K562 (cell line): Measurements from ENCODE around the gene HSPA6. TPM values are rescaled to one million over a fixed set of nuclear protein-coding genes. Genes with fewer than 3 reads are reported as not detected.
"Not testable (repeated sequence)": the region's sequence is repeated elsewhere in the genome, so short reads cannot be mapped to it uniquely, and the experiment has no call there.

Experiments
- ATAC-seq: fragments of 200-7000 bp; cut with Tn5 transposase; 3 replicates; pipeline ENCODE4 v1.9.1; 2020; ENCODE audit warnings: moderate library complexity
- Bru-seq: library from RNA; stranded (reverse); fragments of 400-500 nt; gene quantifications from one replicate; lab custom pipeline; 2021; lab: Mats Ljungman, UMichigan
- BruChase-seq, 2 experiments: library from RNA; stranded (reverse); fragments of 400-500 nt; gene quantifications; one replicate each; lab custom pipeline; 2021; lab: Mats Ljungman, UMichigan
- BruUV-seq: library from RNA; stranded (reverse); fragments of 400-500 nt; replicated peaks from 2 replicates; lab custom pipeline; 2021; lab: Mats Ljungman, UMichigan
- CTCF ChIA-PET: fragments of 300-600 bp; formaldehyde crosslinking; extraction: SDS; loops from one replicate; lab custom pipeline; 2021; ENCODE audit warnings: low intra/inter-chr PET ratio; lab: Yijun Ruan, JAX
- POLR2A ChIA-PET: fragments of 300-600, 350-650 bp; sonication (Branson Sonifier 250); formaldehyde crosslinking; extraction: SDS; loops from one replicate; lab custom pipeline; 2021; ENCODE audit warnings: antibody characterized with exemption, inconsistent platforms; lab: Yijun Ruan, JAX
- DNase-seq, 4 experiments: peaks; one replicate each; pipeline versions ENCODE4 v3.0.0 to v3.0.0-alpha.2; 2011 to 2018; ENCODE audit warnings: low spot score in 3 of 4, mixed read lengths in 3 of 4; ENCODE audit errors: extremely low read depth in 1 of 4
- FAIRE-seq: peaks from 2 replicates; lab custom pipeline; 2011; peaks lifted over from hg19 to GRCh38; lab: Jason Lieb, UNC
- H2AFZ ChIP-seq: 2 replicates; pipeline ENCODE4 v1.6.0; 2011; ENCODE audit warnings: low read depth, low read length, control low read depth, inconsistent platforms
- H3K27ac ChIP-seq: fragments of 200-600 bp; 3 replicates; pipeline ENCODE4 v1.8.0; 2011; ENCODE audit warnings: low read depth, mild to moderate bottlenecking, control low read depth, inconsistent platforms, low read length, moderate library complexity, mixed read lengths; ENCODE audit errors: extremely low read depth
- H3K27me3 ChIP-seq, 2 experiments: fragments of 300-600 bp in 1 of 2; 2 replicates in 1 of 2; 3 replicates in 1 of 2; pipeline versions ENCODE4 v1.6.0 to v1.8.0; 2011; ENCODE audit warnings: inconsistent platforms in 2 of 2, low read length in 2 of 2, mild to moderate bottlenecking in 1 of 2, mixed read lengths in 1 of 2, moderate library complexity in 1 of 2; ENCODE audit not compliant: control insufficient read depth in 2 of 2, insufficient read depth in 2 of 2
- H3K36me3 ChIP-seq: fragments of 300-600 bp; 3 replicates; pipeline ENCODE4 v1.8.0; 2011; ENCODE audit warnings: mild to moderate bottlenecking, low read length, inconsistent platforms; ENCODE audit not compliant: control insufficient read depth, insufficient read depth
- H3K4me1 ChIP-seq, 2 experiments: fragments of 200-600 bp in 1 of 2; replicated peaks in 1 of 2; 2 replicates in 1 of 2; 3 replicates in 1 of 2; pipeline versions ENCODE4 v1.5.1 to v1.8.0; 2011; ENCODE audit warnings: inconsistent platforms in 2 of 2, low read length in 2 of 2, mild to moderate bottlenecking in 1 of 2, mixed read lengths in 1 of 2, moderate library complexity in 1 of 2; ENCODE audit not compliant: control insufficient read depth in 2 of 2, insufficient read depth in 2 of 2
- H3K4me2 ChIP-seq: 2 replicates; pipeline ENCODE4 v1.6.1; 2011; ENCODE audit warnings: low read length, control low read depth, inconsistent platforms, mixed read lengths; ENCODE audit not compliant: insufficient read depth
- H3K4me3 ChIP-seq: fragments of 200-600 bp; sonication (generic), shearing (Covaris generic); 2 replicates; pipeline ENCODE4 v1.5.1; 2016; ENCODE audit warnings: control low read depth, inconsistent platforms
- H3K79me2 ChIP-seq: fragments of 200-600 bp; 3 replicates; pipeline ENCODE4 v1.8.0; 2011; ENCODE audit warnings: low read length, inconsistent platforms; ENCODE audit not compliant: control insufficient read depth, insufficient read depth
- H3K9ac ChIP-seq, 2 experiments: 2 replicates each; pipeline versions ENCODE4 v1.6.0 to v1.6.1; 2011; ENCODE audit warnings: low read depth in 2 of 2, low read length in 2 of 2, control low read depth in 1 of 2, inconsistent platforms in 1 of 2, mild to moderate bottlenecking in 1 of 2, mixed read lengths in 1 of 2; ENCODE audit not compliant: insufficient read depth in 1 of 2
- H3K9me1 ChIP-seq: one replicate; pipeline ENCODE4 v1.6.0; 2011; ENCODE audit warnings: inconsistent platforms, mild to moderate bottlenecking, low read length, moderate library complexity; ENCODE audit not compliant: control insufficient read depth, insufficient read depth
- H3K9me3 ChIP-seq: replicated peaks from 2 replicates; pipeline ENCODE4 v1.5.1; 2011; ENCODE audit warnings: low read depth, low read length, inconsistent platforms; ENCODE audit not compliant: control insufficient read depth, insufficient read depth
- H4K20me1 ChIP-seq: replicated peaks from 2 replicates; pipeline ENCODE4 v1.6.1; 2011; ENCODE audit warnings: low read length, inconsistent platforms, mixed read lengths; ENCODE audit not compliant: control insufficient read depth, insufficient read depth
- ARNT ChIP-seq, 2 experiments: fragments of 450-650 bp; IDR thresholded peaks; 2 replicates each; pipeline ENCODE4 v1.6.1; 2016; ENCODE audit warnings: mild to moderate bottlenecking in 1 of 2
- BRF1 ChIP-seq: IDR thresholded peaks from 3 replicates; pipeline ENCODE4 v1.6.1; 2011; ENCODE audit warnings: borderline replicate concordance, mild to moderate bottlenecking; ENCODE audit not compliant: insufficient read length; ENCODE audit errors: extremely low read depth
- E2F6 ChIP-seq, 2 experiments: IDR thresholded peaks; 2 replicates each; pipeline ENCODE4 v1.6.1; 2011; ENCODE audit warnings: borderline replicate concordance in 1 of 2, control low read depth in 1 of 2, low read depth in 1 of 2, low read length in 1 of 2, mild to moderate bottlenecking in 1 of 2, mixed read lengths in 1 of 2, moderate library complexity in 1 of 2; ENCODE audit not compliant: insufficient read depth in 1 of 2, insufficient read length in 1 of 2, poor library complexity in 1 of 2, severe bottlenecking in 1 of 2; ENCODE audit errors: extremely low read depth in 1 of 2
- RBFOX2 ChIP-seq: fragments of 200-400 bp; formaldehyde crosslinking; IDR thresholded peaks from 2 replicates; pipeline ENCODE4 v1.6.1; 2017; ENCODE audit warnings: low read depth, mild to moderate bottlenecking, low read length, moderate library complexity
- TEAD4 ChIP-seq, 2 experiments: sonication (generic) in 1 of 2; formaldehyde crosslinking in 1 of 2; IDR thresholded peaks; 2 replicates each; pipeline versions ENCODE4 v1.6.1 to v1.8.0; 2012 to 2022; ENCODE audit warnings: borderline replicate concordance in 1 of 2, inconsistent platforms in 1 of 2, low read length in 1 of 2, mild to moderate bottlenecking in 1 of 2, missing genetic modification reagents in 1 of 2
- WGBS: fragments of 100-300 bp; shearing (Covaris generic); methylation state at CpG from one replicate; pipeline ENCODE4 v1.1.6; 2016; ENCODE audit warnings: low coverage, mixed read lengths; ENCODE audit not compliant: insufficient coverage; ENCODE audit errors: missing lambda C conversion rate; 5-methylcytosine and 5-hydroxymethylcytosine counted together
- in situ Hi-C: fragments of 300-500 bp; cut with MboI; formaldehyde crosslinking; loops from 4 replicates; pipeline ENCODE4 v1.15.0; 2018; ENCODE audit warnings: inconsistent platforms, mixed read lengths
- intact Hi-C: fragments of 100-400 bp; cut with micrococcal nuclease; formaldehyde crosslinking; loops from 2 replicates; pipeline ENCODE4 v1.14.2; 2022
- long read RNA-seq, 3 experiments: library from polyadenylated mRNA in 2 of 3; library from RNA in 1 of 3; unstranded in 2 of 3; stranded (forward) in 1 of 3; transcript quantifications; one replicate each; pipeline ENCODE4 v2.0.0, GENCODE V29; 2019 to 2022
- polyA minus RNA-seq, 3 experiments: library from RNA; depleted of rRNA, polyadenylated mRNA; stranded (reverse); fragments of >200 nt; gene quantifications; 2 replicates each; pipeline ENCODE4 v1.2.3, GENCODE V29; 2011
- polyA plus RNA-seq, 8 experiments: library from polyadenylated mRNA; depleted of rRNA in 4 of 8; stranded (reverse) in 5 of 8; unstranded in 3 of 8; fragments of >200 nt; fragmentation: Nextera tagmentation in 2 of 8; fragmentation: Illumina TruSeq in 1 of 8; extraction: Ambion mirVana in 2 of 8; extraction: Trizol in 1 of 8; gene quantifications; 2 replicates each; pipeline versions ENCODE4 v1.2.1 to v1.2.3, GENCODE V29; 2011 to 2014; ENCODE audit warnings: inconsistent platforms in 1 of 8, missing spikeins in 1 of 8
- total RNA-seq, 7 experiments: library from RNA; depleted of rRNA in 6 of 7; stranded (reverse); fragments of >200 nt in 6 of 7; fragmentation: Illumina TruSeq in 2 of 7; extraction: Trizol in 2 of 7; gene quantifications; 2 replicates each; pipeline versions ENCODE4 v1.2.1 to v1.2.3, GENCODE V29; 2011 to 2021; ENCODE audit warnings: low replicate concordance in 1 of 7

Gene HSPA6
- 16.7 and 32.8 TPM in 2 replicates for total RNA-seq (2011; cell fraction: chromatin; rRNA removed; ENCODE audit: low replicate concordance)
- 22.5 and 30.7 TPM in 2 replicates for total RNA-seq (2011; cell fraction: nucleolus; rRNA removed)
- 11.7 and 19.8 TPM in 2 replicates for total RNA-seq (2011; cell fraction: nucleoplasm; rRNA removed)
- total RNA-seq (2014; rRNA removed) = 3.0 and 3.3 TPM in 2 replicates
- 1.1 and 1.6 TPM in 2 replicates for total RNA-seq (2014; rRNA removed; fragmentation: Illumina TruSeq; extraction: Trizol)
- 2.3 and 2.4 TPM in 2 replicates for total RNA-seq (2015; rRNA removed; fragmentation: Illumina TruSeq; extraction: Trizol)
- 3.0 and 3.9 TPM in 2 replicates for total RNA-seq (2021)
- 10.0 and 14.3 TPM in 2 replicates for polyA plus RNA-seq (2011; rRNA removed)
- polyA plus RNA-seq (2011; cell fraction: cytosol; rRNA removed) = 14.1 and 14.5 TPM in 2 replicates
- polyA plus RNA-seq (2011; cell fraction: nucleus; rRNA removed) = 74.9 and 104 TPM in 2 replicates
- polyA plus RNA-seq (2012) = 5.0 and 15.7 TPM in 2 replicates
- polyA plus RNA-seq (2014; fragmentation: Illumina TruSeq; extraction: Trizol) = 2.3 and 2.7 TPM in 2 replicates
- polyA plus RNA-seq (2014; fragmentation: Nextera tagmentation; extraction: Ambion mirVana) = under 1 TPM; 0.15 to 0.21 TPM
- polyA plus RNA-seq (2014; rRNA removed) = 4.6 and 4.7 TPM in 2 replicates
- 5.8 and 5.9 TPM in 2 replicates for polyA minus RNA-seq (2011; rRNA and poly(A)+ RNA removed)
- 2.6 and 3.2 TPM in 2 replicates for polyA minus RNA-seq (2011; cell fraction: cytosol; rRNA and poly(A)+ RNA removed)
- 10.4 and 13.9 TPM in 2 replicates for polyA minus RNA-seq (2011; cell fraction: nucleus; rRNA and poly(A)+ RNA removed)
- percentile 51 among the genes with signal in this experiment for Bru-seq, nascent RNA
- BruChase-seq, experiment 1, labeled RNA remaining after a 2-hour chase = percentile 52 among the genes with signal in this experiment
- percentile 56 among the genes with signal in this experiment for BruChase-seq, experiment 2, labeled RNA remaining after a 6-hour chase
- long read RNA-seq, experiment 1, transcript HSPA6-201 (1 exons, 2,371 nt) = major isoform, 7 of 7 reads
- long read RNA-seq, experiment 1, partial matches to known transcripts = 0 of 7 reads
- long read RNA-seq, experiment 1, other reads (novel, unspliced or antisense) = 0 of 7 reads
- long read RNA-seq, experiment 2, partial matches to known transcripts = 0 of 3 reads
- long read RNA-seq, experiment 2, other reads (novel, unspliced or antisense) = 0 of 3 reads
- long read RNA-seq, experiment 3, partial matches to known transcripts = 0 of 1 reads
- long read RNA-seq, experiment 3, other reads (novel, unspliced or antisense) = 0 of 1 reads

GRCh38 chr1:161523817-161524741 is at the start of gene HSPA6:
Gene HSPA6, plus strand, starts transcription at chr1:161524540. Its CDS starts 119 bp downstream, at chr1:161524659.
- H3K4me2 ChIP-seq = peak within 1 kb of the TSS; percentile 65
- H3K27me3 ChIP-seq; FAIRE-seq; CTCF ChIA-PET; H3K79me2 ChIP-seq; intact Hi-C loops; H4K20me1 ChIP-seq; H3K4me1 ChIP-seq; BruUV-seq; H3K9me1 ChIP-seq; H3K9me3 ChIP-seq; in situ Hi-C loops; TF ChIP-seq TEAD4 (CRISPR knock-in tag; IDR thresholded peaks at IDR 0.05; ENCODE audit: borderline replicate concordance): not testable (repeated sequence)
- ATAC-seq = peak; percentile 77
- WGBS = 32% methylated on average over 35 of the region's 72 CpGs
- DNase-seq = peak; percentile 32 to 77 (median 50)
- peak within 1 kb of the TSS; percentile 68 to 91 for H3K9ac ChIP-seq
- POLR2A ChIA-PET = interaction anchor here (0.6 kb wide), 1 partner anchor 213 kb away, joined by 3 read pairs; no protein-coding TSS in a partner anchor
- peak within 1 kb of the TSS; percentile 79 for H2AFZ ChIP-seq
- peak within 1 kb of the TSS; percentile 40 for H3K4me3 ChIP-seq
- H3K36me3 ChIP-seq = peaks cover 10% of the 10 kb centered on the region; the same call in 2 of the 3 replicates
- peak within 1 kb of the TSS; percentile 56; the same call in 2 of the 3 replicates for H3K27ac ChIP-seq
- TF ChIP-seq TEAD4 (IDR thresholded peaks at IDR 0.05; ENCODE audit: low read length) (peak; percentile 82), ARNT (IDR thresholded peaks at IDR 0.05) (peak in 1 of 2 experiments; percentile 91; a peak in 2 of 4 replicates), RBFOX2 (peak; percentile 44), BRF1 (peak; percentile 86), E2F6 (IDR thresholded peaks at IDR 0.05; ENCODE audit: borderline replicate concordance in 1 of 2, extremely low read depth in 1 of 2, insufficient read depth in 1 of 2, insufficient read length in 1 of 2, low read depth in 1 of 2, low read length in 1 of 2, poor library complexity in 1 of 2, severe bottlenecking in 1 of 2) (peak in 1 of 2 experiments; percentile 83)
